Activated CD8-positive, alpha-beta T cell treated with anti-CD3 and anti-CD28 coated beads for 36 hours (primary cell): Measurements from ENCODE around the gene PRRC2B. TPM values are rescaled to one million over a fixed set of nuclear protein-coding genes. Genes with fewer than 3 reads are reported as not detected.
A peak's percentile ranks its signal among the peaks of the same experiment; 100 is the strongest.
"Not testable (repeated sequence)": the region's sequence is repeated elsewhere in the genome, so short reads cannot be mapped to it uniquely, and the experiment has no call there.

Source experiments
- ATAC-seq: fragments of 200-7000 bp; cut with Tn5 transposase; one replicate; pipeline ENCODE4 v1.10.0; 2021; ENCODE audit warnings: mild to moderate bottlenecking, moderate library complexity
- CTCF ChIA-PET: fragments of 350-600 bp; sonication (Branson Sonifier 250); formaldehyde crosslinking; loops from one replicate; lab custom pipeline; 2021; ENCODE audit warnings: antibody characterized with exemption; lab: Charles Lee
- POLR2A ChIA-PET: fragments of 350-600 bp; sonication (Branson Sonifier 250); formaldehyde crosslinking; loops from one replicate; lab custom pipeline; 2021; ENCODE audit warnings: antibody characterized with exemption; lab: Charles Lee
- DNase-seq: peaks from one replicate; pipeline ENCODE4 v3.0.0-alpha.2; 2020
- H3K27ac Mint-ChIP-seq: one replicate; pipeline ENCODE4 v1.8.0; 2021; ENCODE audit warnings: mild to moderate bottlenecking, mixed read lengths
- H3K27me3 Mint-ChIP-seq: one replicate; pipeline ENCODE4 v1.8.0; 2021; ENCODE audit warnings: mixed read lengths
- H3K36me3 Mint-ChIP-seq: one replicate; pipeline ENCODE4 v1.8.0; 2021; ENCODE audit warnings: low read depth, mixed read lengths
- H3K4me1 Mint-ChIP-seq: one replicate; pipeline ENCODE4 v1.8.0; 2021; ENCODE audit warnings: low read depth, mixed read lengths
- H3K4me3 Mint-ChIP-seq: one replicate; pipeline ENCODE4 v1.8.0; 2021; ENCODE audit warnings: mild to moderate bottlenecking, moderate library complexity, mixed read lengths
- H3K9me3 Mint-ChIP-seq: one replicate; pipeline ENCODE4 v1.8.0; 2021; ENCODE audit warnings: mixed read lengths
- CTCF ChIP-seq: fragments of 200-600 bp; IDR thresholded peaks from one replicate; pipeline ENCODE4 v1.8.0; 2022; ENCODE audit warnings: antibody characterized with exemption, mild to moderate bottlenecking
- intact Hi-C: fragments of 100-400 bp; cut with micrococcal nuclease; formaldehyde crosslinking; loops from one replicate; pipeline ENCODE4 v1.10.0; 2022
- total RNA-seq, 2 experiments: library from RNA; stranded (reverse); gene quantifications; one replicate each; pipeline ENCODE4 v1.2.3, GENCODE V29; 2021

The PRRC2B gene
- total RNA-seq, 2 experiments from 2014 or later: 134 to 141 TPM

GRCh38 chr9:131449276-131449675, 55.4 kb downstream of the PRRC2B start:
- Mint-ChIP-seq H3K4me3 (no peak overlapping the region), H3K27ac (peak overlapping the region; percentile 17), H3K4me1 (peaks cover 20% of the 10 kb centered on the region), H3K36me3 (peaks cover 68% of the 10 kb centered on the region), H3K27me3 (no peaks in the 10 kb centered on the region), H3K9me3 (no peaks in the 10 kb centered on the region)
- ATAC-seq: peak; percentile 37
- intact Hi-C loops: no loop called here
- CTCF ChIA-PET: interaction anchor here (1.0 to 2.7 kb wide), 3 partner anchors 8 to 113 kb away, joined by 3 to 8 read pairs (median 3); no protein-coding TSS in a partner anchor
- POLR2A ChIA-PET: interaction anchor here (0.6 kb wide), 1 partner anchor 43 kb away, joined by 3 read pairs; no protein-coding TSS in a partner anchor
- no peak for DNase-seq
- TF ChIP-seq CTCF: no peak

GRCh38 chr9:131454028-131454427, 60.1 kb downstream of the PRRC2B start:
- Mint-ChIP-seq H3K9me3 (no peaks in the 10 kb centered on the region), H3K27ac (no peak overlapping the region), H3K4me1 (peaks cover 19% of the 10 kb centered on the region), H3K27me3 (no peaks in the 10 kb centered on the region), H3K4me3 (no peak overlapping the region), H3K36me3 (peaks cover 58% of the 10 kb centered on the region)
- ChIA-PET CTCF (interaction anchor here (1.6 kb wide), 1 partner anchor 118 kb away, joined by 4 read pairs; no protein-coding TSS in a partner anchor), POLR2A (no interaction called here)
- no peak for TF ChIP-seq CTCF
- intact Hi-C loops: no loop called here
- ATAC-seq (no peak), DNase-seq (no peak)

- H3K9me3 Mint-ChIP-seq, H3K4me3 Mint-ChIP-seq, DNase-seq, ATAC-seq, H3K27ac Mint-ChIP-seq, intact Hi-C loops, H3K27me3 Mint-ChIP-seq: not testable (repeated sequence)
- H3K4me1 Mint-ChIP-seq: peaks cover 22% of the 10 kb centered on the region
- POLR2A ChIA-PET: interaction anchor here (1.1 kb wide), 1 partner anchor 57 kb away, joined by 3 read pairs; no protein-coding TSS in a partner anchor
- H3K36me3 Mint-ChIP-seq: peaks cover 56% of the 10 kb centered on the region
- CTCF ChIA-PET: interaction anchor here (1.6 kb wide), 1 partner anchor 119 kb away, joined by 4 read pairs; no protein-coding TSS in a partner anchor
Observed at GRCh38 chr9:131455655-131456054, 61.8 kb downstream of the PRRC2B start.

GRCh38 chr9:131457746-131458145, 63.9 kb downstream of the PRRC2B start:
- Mint-ChIP-seq H3K4me3 (no peak overlapping the region), H3K4me1 (peaks cover 10% of the 10 kb centered on the region), H3K9me3 (no peaks in the 10 kb centered on the region), H3K36me3 (peaks cover 50% of the 10 kb centered on the region), H3K27ac (peak overlapping the region; percentile 5), H3K27me3 (no peaks in the 10 kb centered on the region)
- CTCF ChIA-PET: interaction anchor here (0.8 to 3.0 kb wide), 4 partner anchors 9 to 85 kb away, joined by 3 to 8 read pairs (median 4); no protein-coding TSS in a partner anchor
- intact Hi-C loops: no loop called here
- ATAC-seq (no peak), DNase-seq (no peak)
- POLR2A ChIA-PET: interaction anchor here (0.8 to 1.4 kb wide), 4 partner anchors 13 to 61 kb away, joined by 3 to 6 read pairs (median 3); no protein-coding TSS in a partner anchor
- TF ChIP-seq CTCF: no peak

GRCh38 chr9:131459056-131459455, 65.2 kb downstream of the PRRC2B start:
- Mint-ChIP-seq H3K36me3 (peaks cover 47% of the 10 kb centered on the region), H3K4me3 (no peak overlapping the region), H3K27ac (peak overlapping the region; percentile 11), H3K27me3 (no peaks in the 10 kb centered on the region), H3K9me3 (no peaks in the 10 kb centered on the region), H3K4me1 (peaks cover 9% of the 10 kb centered on the region)
- intact Hi-C loops: no loop called here
- ChIA-PET POLR2A (interaction anchor here (0.6 to 1.0 kb wide), 2 partner anchors 31 to 91 kb away, joined by 3 read pairs; no protein-coding TSS in a partner anchor), CTCF (interaction anchor here (3.0 kb wide), 1 partner anchor 19 kb away, joined by 8 read pairs; no protein-coding TSS in a partner anchor)
- TF ChIP-seq CTCF: no peak
- ATAC-seq (no peak), DNase-seq (no peak)
